Measurements from ENCODE around the gene DQX1. TPM values are rescaled to one million over a fixed set of nuclear protein-coding genes. Genes with fewer than 3 reads are reported as not detected.
A peak's percentile ranks its signal among the peaks of the same experiment; 100 is the strongest.

The DQX1 gene
- total and polyA plus RNA-seq, 2 experiments from 2014 or later = 4.0 TPM; not detected in 1

- WGBS (ENCODE audit: low lambda C conversion rate, missing lambda C conversion rate) = 57% methylated on average over 44 of the region's 45 CpGs
- TF ChIP-seq, protein P1, sequence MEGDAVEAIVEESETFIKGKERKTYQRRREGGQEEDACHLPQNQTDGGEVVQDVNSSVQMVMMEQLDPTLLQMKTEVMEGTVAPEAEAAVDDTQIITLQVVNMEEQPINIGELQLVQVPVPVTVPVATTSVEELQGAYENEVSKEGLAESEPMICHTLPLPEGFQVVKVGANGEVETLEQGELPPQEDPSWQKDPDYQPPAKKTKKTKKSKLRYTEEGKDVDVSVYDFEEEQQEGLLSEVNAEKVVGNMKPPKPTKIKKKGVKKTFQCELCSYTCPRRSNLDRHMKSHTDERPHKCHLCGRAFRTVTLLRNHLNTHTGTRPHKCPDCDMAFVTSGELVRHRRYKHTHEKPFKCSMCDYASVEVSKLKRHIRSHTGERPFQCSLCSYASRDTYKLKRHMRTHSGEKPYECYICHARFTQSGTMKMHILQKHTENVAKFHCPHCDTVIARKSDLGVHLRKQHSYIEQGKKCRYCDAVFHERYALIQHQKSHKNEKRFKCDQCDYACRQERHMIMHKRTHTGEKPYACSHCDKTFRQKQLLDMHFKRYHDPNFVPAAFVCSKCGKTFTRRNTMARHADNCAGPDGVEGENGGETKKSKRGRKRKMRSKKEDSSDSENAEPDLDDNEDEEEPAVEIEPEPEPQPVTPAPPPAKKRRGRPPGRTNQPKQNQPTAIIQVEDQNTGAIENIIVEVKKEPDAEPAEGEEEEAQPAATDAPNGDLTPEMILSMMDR (IDR thresholded peaks at IDR 0.05; ENCODE audit: poor library complexity) = no peak
- TF ChIP-seq EZH2phosphoT487 (IDR thresholded peaks at IDR 0.05; ENCODE audit: low read depth, severe bottlenecking, unreplicated experiment) (no peak), EZH2 (IDR thresholded peaks at IDR 0.05; ENCODE audit: borderline replicate concordance) (no peak)
- Histone ChIP-seq H3K9me3 (ENCODE audit: low read depth) (no peaks in the 10 kb centered on the region), H3K27me3 (peaks cover 26% of the 10 kb centered on the region), H3K9me2 (replicated peaks; ENCODE audit: insufficient read depth) (no peaks in the 10 kb centered on the region), H3K36me3 (replicated peaks; ENCODE audit: insufficient read depth, low read depth) (no peaks in the 10 kb centered on the region), H4K20me1 (ENCODE audit: insufficient read depth, poor library complexity, severe bottlenecking) (no peaks in the 10 kb centered on the region), H3K79me2 (peaks cover 40% of the 10 kb centered on the region), H2AFZ (peak overlapping the region; percentile 53), H3K4me3 (peak overlapping the region; percentile 30), H3K4me2 (peak overlapping the region; percentile 92), H3K4me1 (ENCODE audit: insufficient read depth) (peaks cover 55% of the 10 kb centered on the region), H3K27ac (peak overlapping the region; percentile 99)
- DNase-seq (ENCODE audit: low spot score) = no peak
Observed at GRCh38 chr2:74503506-74504475, 22.2 kb downstream of the DQX1 start.

GRCh38 chr2:74502720-74503505 lies 23.1 kb downstream of the DQX1 start:
- H3K36me3 ChIP-seq (replicated peaks; ENCODE audit: insufficient read depth, low read depth) = no peaks in the 10 kb centered on the region
- peak; percentile 92 for DNase-seq (ENCODE audit: low spot score)
- H3K4me2 ChIP-seq = peak overlapping the region; percentile 92
- H3K9me3 ChIP-seq (ENCODE audit: low read depth) = no peaks in the 10 kb centered on the region
- peak overlapping the region; percentile 99 for H3K27ac ChIP-seq
- peak overlapping the region; percentile 80 for H2AFZ ChIP-seq
- peaks cover 40% of the 10 kb centered on the region for H3K79me2 ChIP-seq
- TF ChIP-seq EZH2 (IDR thresholded peaks at IDR 0.05; ENCODE audit: borderline replicate concordance) (peak; percentile 61), EZH2phosphoT487 (IDR thresholded peaks at IDR 0.05; ENCODE audit: low read depth, severe bottlenecking, unreplicated experiment) (no peak)
- TF ChIP-seq, protein P1 (IDR thresholded peaks at IDR 0.05; ENCODE audit: poor library complexity) = peak; percentile 44
- H3K4me1 ChIP-seq (ENCODE audit: insufficient read depth) = peaks cover 57% of the 10 kb centered on the region
- peaks cover 35% of the 10 kb centered on the region for H3K27me3 ChIP-seq
- H4K20me1 ChIP-seq (ENCODE audit: insufficient read depth, poor library complexity, severe bottlenecking) = no peaks in the 10 kb centered on the region
- WGBS (ENCODE audit: low lambda C conversion rate, missing lambda C conversion rate) = 4% methylated on average over 65 of the region's 67 CpGs
- peak overlapping the region; percentile 40 for H3K4me3 ChIP-seq
- H3K9me2 ChIP-seq (replicated peaks; ENCODE audit: insufficient read depth) = no peaks in the 10 kb centered on the region

GRCh38 chr2:74502147-74502719 lies 23.8 kb downstream of the DQX1 start:
- peaks cover 64% of the 10 kb centered on the region for H3K4me1 ChIP-seq (ENCODE audit: insufficient read depth)
- H3K9me2 ChIP-seq (replicated peaks; ENCODE audit: insufficient read depth) = no peaks in the 10 kb centered on the region
- 17% methylated on average over 31 of the region's 32 CpGs for WGBS (ENCODE audit: low lambda C conversion rate, missing lambda C conversion rate)
- H3K9me3 ChIP-seq (ENCODE audit: low read depth) = no peaks in the 10 kb centered on the region
- H3K79me2 ChIP-seq = peaks cover 40% of the 10 kb centered on the region
- peak overlapping the region; percentile 92 for H3K4me2 ChIP-seq
- DNase-seq (ENCODE audit: low spot score) = peak; percentile 75
- TF ChIP-seq EZH2 (IDR thresholded peaks at IDR 0.05; ENCODE audit: borderline replicate concordance) (peak; percentile 15), EZH2phosphoT487 (IDR thresholded peaks at IDR 0.05; ENCODE audit: low read depth, severe bottlenecking, unreplicated experiment) (no peak)
- TF ChIP-seq, protein P1 (IDR thresholded peaks at IDR 0.05; ENCODE audit: poor library complexity) = no peak
- peaks cover 41% of the 10 kb centered on the region for H3K27me3 ChIP-seq
- H4K20me1 ChIP-seq (ENCODE audit: insufficient read depth, poor library complexity, severe bottlenecking) = no peaks in the 10 kb centered on the region
- H3K36me3 ChIP-seq (replicated peaks; ENCODE audit: insufficient read depth, low read depth) = no peaks in the 10 kb centered on the region
- peak overlapping the region; percentile 99 for H3K27ac ChIP-seq
- H3K4me3 ChIP-seq = peak overlapping the region; percentile 40
- H2AFZ ChIP-seq = peak overlapping the region; percentile 80

All from hepatocyte (in vitro differentiated cells).